Dendritic cell treated with granulocyte-macrophage colony-stimulating factor and Interleukin-4, amounts not matched to agents 40 ng/mL and 50 ng/mL, for 4 days (primary cell): ENCODE results near the gene NPFFR2.
"Not testable (repeated sequence)": the region's sequence is repeated elsewhere in the genome, so short reads cannot be mapped to it uniquely, and the experiment has no call there.

Source experiments
- H3K27ac Mint-ChIP-seq: one replicate; pipeline ENCODE4 v1.8.0; 2022; ENCODE audit warnings: mild to moderate bottlenecking, mixed read lengths
- H3K27me3 Mint-ChIP-seq: one replicate; pipeline ENCODE4 v1.8.0; 2022; ENCODE audit warnings: mild to moderate bottlenecking, mixed read lengths
- H3K36me3 Mint-ChIP-seq: one replicate; pipeline ENCODE4 v1.8.0; 2022; ENCODE audit warnings: low read depth, mixed read lengths
- H3K4me1 Mint-ChIP-seq: one replicate; pipeline ENCODE4 v1.8.0; 2022; ENCODE audit warnings: low read depth, mixed read lengths
- H3K4me3 Mint-ChIP-seq: one replicate; pipeline ENCODE4 v1.8.0; 2022; ENCODE audit warnings: mild to moderate bottlenecking, moderate library complexity, mixed read lengths
- H3K9me3 Mint-ChIP-seq: one replicate; pipeline ENCODE4 v1.8.0; 2022; ENCODE audit warnings: mixed read lengths
- intact Hi-C: fragments of 100-400 bp; cut with micrococcal nuclease; formaldehyde crosslinking; loops from one replicate; pipeline ENCODE4 v1.15.0; 2022

NPFFR2 gene

DNA sequence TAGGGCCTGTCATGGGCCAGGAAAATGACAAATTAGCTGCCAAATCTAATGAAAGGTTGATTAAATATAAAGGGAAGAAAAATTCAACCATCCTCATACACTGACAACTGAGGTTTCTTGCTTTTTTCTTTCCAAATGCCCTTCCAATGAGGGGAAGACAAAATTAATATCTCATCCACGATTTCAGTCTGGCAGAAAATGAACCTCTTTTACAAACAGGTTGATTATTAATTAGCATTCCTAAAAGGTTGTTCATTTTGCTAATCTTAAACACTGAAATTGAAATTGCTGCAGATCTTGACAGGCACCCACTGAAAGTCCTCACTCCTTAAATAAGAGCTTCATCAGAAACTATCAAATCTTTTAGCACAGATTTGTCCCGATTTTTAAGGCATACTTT is 45.5 kb downstream of the NPFFR2 start:
- no peak overlapping the region for H3K4me3 Mint-ChIP-seq
- H3K9me3 Mint-ChIP-seq: no peaks in the 10 kb centered on the region
- no peaks in the 10 kb centered on the region for H3K36me3 Mint-ChIP-seq
- no peaks in the 10 kb centered on the region for H3K4me1 Mint-ChIP-seq
- no peaks in the 10 kb centered on the region for H3K27me3 Mint-ChIP-seq
- intact Hi-C loops: no loop called here
- H3K27ac Mint-ChIP-seq: no peak overlapping the region

- Mint-ChIP-seq H3K36me3 (no peaks in the 10 kb centered on the region), H3K4me3 (no peak overlapping the region), H3K4me1 (no peaks in the 10 kb centered on the region), H3K27ac (no peak overlapping the region), H3K27me3 (no peaks in the 10 kb centered on the region), H3K9me3 (no peaks in the 10 kb centered on the region)
- intact Hi-C loops: no loop called here
Measured at GRCh38 chr4:72084587-72085011, 52.8 kb downstream of the NPFFR2 start.

DNA sequence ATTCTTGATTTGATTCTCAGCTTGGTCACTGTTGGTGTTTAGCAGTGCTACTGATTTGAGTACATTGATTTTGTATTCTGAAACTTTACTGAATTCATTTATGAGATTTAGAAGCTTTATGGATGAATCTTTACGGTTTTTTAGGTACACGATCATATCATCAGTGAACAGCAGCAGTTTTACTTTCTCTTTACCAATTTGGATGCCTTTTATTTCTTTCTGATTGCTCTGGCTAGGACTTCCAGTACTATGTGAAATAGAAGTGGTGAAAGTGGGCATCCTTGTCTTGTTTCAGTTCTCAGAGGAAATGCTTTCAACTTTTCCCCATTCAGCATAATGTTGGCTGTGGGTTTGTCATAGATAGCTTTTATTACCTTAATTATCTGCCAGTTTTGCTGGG is 58.8 kb downstream of the NPFFR2 start:
- H3K27ac Mint-ChIP-seq, H3K4me1 Mint-ChIP-seq, intact Hi-C loops, H3K4me3 Mint-ChIP-seq, H3K27me3 Mint-ChIP-seq, H3K36me3 Mint-ChIP-seq: not testable (repeated sequence)
- peaks cover 12% of the 10 kb centered on the region for H3K9me3 Mint-ChIP-seq

DNA sequence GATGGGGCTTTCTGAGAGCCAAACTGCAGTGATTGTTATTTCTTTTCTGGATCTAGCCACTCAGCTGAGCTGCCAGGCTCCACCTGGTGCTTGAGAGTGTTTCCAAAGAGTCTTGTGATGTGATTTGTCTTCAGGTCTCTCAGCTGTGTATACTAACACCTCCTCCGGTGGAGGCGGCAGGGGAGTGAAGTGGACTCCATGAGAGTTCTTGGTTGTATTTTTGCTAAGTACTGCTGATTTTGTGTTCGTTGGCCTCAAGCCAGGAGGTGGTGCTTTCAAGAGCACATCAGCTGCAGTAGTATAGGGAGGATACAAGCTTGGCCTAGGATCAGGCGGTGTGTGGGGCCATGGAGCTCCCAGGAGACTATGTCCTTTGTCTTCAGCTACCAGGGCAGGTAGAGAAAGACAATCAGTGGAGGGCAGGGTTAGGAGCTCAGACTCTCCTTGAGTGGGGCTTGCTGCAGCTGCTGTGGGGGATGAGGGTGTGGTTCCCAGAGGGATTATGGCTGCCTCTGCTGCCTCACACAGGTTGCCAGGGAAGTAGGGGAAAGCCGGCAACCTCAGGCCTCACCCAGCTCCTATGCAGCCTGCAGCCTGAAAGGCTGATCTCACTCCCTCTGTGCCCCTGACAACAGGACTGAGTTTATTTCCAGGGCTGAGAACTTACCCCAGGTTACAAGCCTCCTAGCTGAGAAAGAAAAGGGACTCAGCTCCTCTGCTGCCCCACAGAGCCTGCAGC is 62.4 kb downstream of the NPFFR2 start:
- intact Hi-C loops: no loop called here
- no peak overlapping the region for H3K27ac Mint-ChIP-seq

GRCh38 chr4:72107456-72107855 is 75.7 kb downstream of the NPFFR2 start:
- no peaks in the 10 kb centered on the region for H3K36me3 Mint-ChIP-seq
- intact Hi-C loops: no loop called here
- no peak overlapping the region for H3K27ac Mint-ChIP-seq
- no peaks in the 10 kb centered on the region for H3K4me1 Mint-ChIP-seq
- H3K27me3 Mint-ChIP-seq: no peaks in the 10 kb centered on the region
- peaks cover 10% of the 10 kb centered on the region for H3K9me3 Mint-ChIP-seq
- no peak overlapping the region for H3K4me3 Mint-ChIP-seq

More for the DNA sequence above, 62.4 kb downstream of the NPFFR2 start:
- no peaks in the 10 kb centered on the region for H3K4me1 Mint-ChIP-seq
- H3K4me3 Mint-ChIP-seq: no peak overlapping the region
- H3K36me3 Mint-ChIP-seq: no peaks in the 10 kb centered on the region
- H3K27me3 Mint-ChIP-seq: no peaks in the 10 kb centered on the region
- H3K9me3 Mint-ChIP-seq: peaks cover 12% of the 10 kb centered on the region

DNA sequence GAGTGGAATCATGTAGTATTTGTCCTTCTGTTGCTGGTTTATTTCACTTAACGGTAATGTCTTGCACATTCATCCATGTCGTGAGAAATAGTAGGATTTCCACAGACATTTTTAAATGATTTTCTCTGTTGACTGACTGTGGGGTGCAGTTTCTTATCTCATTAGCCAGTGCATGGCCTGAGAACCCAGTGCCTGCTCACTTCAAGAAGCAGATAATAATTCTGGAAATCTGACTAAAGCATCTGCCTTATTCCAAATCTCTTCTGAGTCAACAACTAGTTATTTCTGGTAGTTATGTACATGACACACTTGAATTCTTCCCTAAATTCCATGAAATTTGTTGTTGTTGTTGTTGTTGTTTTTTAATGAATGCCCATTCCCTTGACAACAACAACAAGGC is 77.6 kb downstream of the NPFFR2 start:
- Mint-ChIP-seq H3K36me3 (no peaks in the 10 kb centered on the region), H3K4me1 (no peaks in the 10 kb centered on the region), H3K9me3 (peaks cover 13% of the 10 kb centered on the region), H3K27me3 (no peaks in the 10 kb centered on the region), H3K27ac (no peak overlapping the region), H3K4me3 (no peak overlapping the region)
- intact Hi-C loops: no loop called here

DNA sequence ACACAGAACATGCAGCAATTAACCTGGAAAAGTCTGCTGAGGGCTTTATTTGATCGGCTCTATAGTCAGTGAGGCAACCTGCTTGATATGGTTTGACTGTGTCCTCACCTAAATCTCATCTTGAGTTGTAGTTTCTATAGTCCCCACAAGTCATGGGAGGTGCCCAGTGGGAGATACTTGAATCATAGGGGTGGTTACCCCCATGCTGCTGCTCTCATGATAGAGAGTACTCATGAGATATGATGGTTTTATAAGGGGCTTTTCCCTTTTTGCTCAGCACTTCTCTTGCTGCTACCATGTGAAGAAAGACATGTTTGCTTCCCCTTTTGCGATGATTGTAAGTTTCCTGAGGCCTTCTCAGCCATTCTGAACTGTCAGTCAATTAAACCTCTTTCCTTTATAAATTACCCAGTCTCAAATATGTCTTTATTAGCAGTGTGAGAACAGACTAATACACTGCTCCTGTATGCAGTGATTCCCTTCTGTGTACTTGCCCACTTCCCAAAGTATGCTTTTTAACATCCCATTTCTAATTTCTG is 78.2 kb downstream of the NPFFR2 start:
- H3K27me3 Mint-ChIP-seq: no peaks in the 10 kb centered on the region
- H3K4me3 Mint-ChIP-seq: no peak overlapping the region
- H3K27ac Mint-ChIP-seq: no peak overlapping the region
- no peaks in the 10 kb centered on the region for H3K36me3 Mint-ChIP-seq
- H3K9me3 Mint-ChIP-seq: peaks cover 13% of the 10 kb centered on the region
- H3K4me1 Mint-ChIP-seq: no peaks in the 10 kb centered on the region
- intact Hi-C loops: no loop called here

DNA sequence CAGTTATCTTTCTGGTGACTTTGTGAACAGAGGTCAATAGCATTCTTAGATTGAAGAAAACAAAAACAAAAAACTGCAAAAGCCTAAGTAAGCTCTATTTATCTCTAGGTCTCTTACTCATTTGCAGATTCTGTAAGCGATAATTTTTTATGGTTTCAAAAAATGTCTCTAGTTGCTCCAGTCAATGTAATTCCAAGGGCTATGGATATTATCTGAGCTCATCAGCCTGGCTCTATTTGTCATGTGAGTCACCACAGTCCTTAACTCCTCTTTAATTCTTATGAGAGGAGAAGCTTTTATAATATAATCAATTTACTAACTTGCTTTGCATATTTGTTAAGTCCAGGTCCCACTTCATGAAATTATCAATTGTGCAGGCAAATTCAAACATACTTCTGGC is 79.1 kb downstream of the NPFFR2 start:
- H3K27ac Mint-ChIP-seq: no peak overlapping the region
- no peaks in the 10 kb centered on the region for H3K27me3 Mint-ChIP-seq
- intact Hi-C loops: no loop called here
- H3K4me1 Mint-ChIP-seq: no peaks in the 10 kb centered on the region
- H3K36me3 Mint-ChIP-seq: no peaks in the 10 kb centered on the region
- no peak overlapping the region for H3K4me3 Mint-ChIP-seq
- peaks cover 13% of the 10 kb centered on the region for H3K9me3 Mint-ChIP-seq

DNA sequence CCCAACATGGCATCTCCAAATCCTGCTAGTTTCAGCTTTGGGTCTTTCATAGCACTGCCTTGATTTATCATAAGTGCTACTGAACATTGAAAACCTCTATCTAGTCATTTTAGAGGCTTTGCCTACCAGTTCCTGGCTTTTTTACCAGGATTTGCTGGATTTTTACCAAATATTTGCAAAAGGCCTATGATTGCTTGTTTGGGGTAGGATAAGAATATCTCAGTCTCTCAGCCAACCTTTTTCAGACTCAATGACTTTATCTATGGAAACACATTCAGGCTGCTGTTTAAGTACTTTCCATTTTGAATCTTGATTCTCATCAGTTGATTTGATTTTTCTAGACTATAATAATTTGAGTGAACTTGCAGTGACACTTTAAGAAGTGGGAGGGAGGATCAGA is 80.1 kb downstream of the NPFFR2 start:
- intact Hi-C loops: no loop called here
- Mint-ChIP-seq H3K36me3 (no peaks in the 10 kb centered on the region), H3K9me3 (peaks cover 13% of the 10 kb centered on the region), H3K4me3 (no peak overlapping the region), H3K4me1 (no peaks in the 10 kb centered on the region), H3K27me3 (no peaks in the 10 kb centered on the region), H3K27ac (no peak overlapping the region)

DNA sequence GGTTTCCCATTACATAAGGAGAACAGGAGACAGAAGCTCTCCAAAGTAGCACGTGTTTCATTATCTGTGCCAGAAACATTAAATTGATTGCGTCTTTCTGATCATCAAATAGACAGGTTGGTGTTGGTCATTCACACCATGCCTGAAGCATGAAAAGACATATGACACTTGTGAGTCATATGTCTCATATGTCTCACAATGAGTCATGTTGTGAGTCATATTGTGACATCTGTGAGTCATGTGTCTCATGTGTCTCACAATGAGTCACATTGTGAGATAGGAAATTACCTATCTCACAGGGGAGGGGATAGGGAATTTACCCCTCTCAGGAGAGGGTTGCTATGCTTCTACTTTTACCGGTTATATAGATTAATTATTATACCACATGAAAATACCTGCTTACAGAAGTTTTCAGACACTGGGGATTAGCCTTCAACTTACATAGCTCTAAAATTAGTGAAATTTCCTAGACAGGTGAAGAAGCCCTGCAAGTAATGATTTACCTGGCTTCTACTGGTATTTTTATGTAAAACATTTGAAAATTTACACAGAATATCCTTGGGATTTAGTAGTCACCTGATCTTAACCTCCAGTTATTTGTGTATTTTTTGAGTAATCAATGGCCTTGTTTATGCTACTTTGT is 80.8 kb downstream of the NPFFR2 start:
- Mint-ChIP-seq H3K4me3 (no peak overlapping the region), H3K9me3 (peaks cover 16% of the 10 kb centered on the region), H3K27me3 (no peaks in the 10 kb centered on the region), H3K4me1 (no peaks in the 10 kb centered on the region), H3K36me3 (no peaks in the 10 kb centered on the region), H3K27ac (no peak overlapping the region)
- intact Hi-C loops: no loop called here

GRCh38 chr4:72118017-72118416 is 86.2 kb downstream of the NPFFR2 start:
- no peaks in the 10 kb centered on the region for H3K4me1 Mint-ChIP-seq

GRCh38 chr4:72119946-72120345 is 88.1 kb downstream of the NPFFR2 start:
- no peak overlapping the region for H3K27ac Mint-ChIP-seq
- H3K27me3 Mint-ChIP-seq: no peaks in the 10 kb centered on the region
- H3K36me3 Mint-ChIP-seq: no peaks in the 10 kb centered on the region
- no peak overlapping the region for H3K4me3 Mint-ChIP-seq
- intact Hi-C loops: no loop called here
- H3K9me3 Mint-ChIP-seq: peaks cover 27% of the 10 kb centered on the region
- H3K4me1 Mint-ChIP-seq: no peaks in the 10 kb centered on the region

More at GRCh38 chr4:72118017-72118416, 86.2 kb downstream of the NPFFR2 start:
- H3K36me3 Mint-ChIP-seq: no peaks in the 10 kb centered on the region
- intact Hi-C loops: no loop called here
- H3K27ac Mint-ChIP-seq: no peak overlapping the region
- H3K9me3 Mint-ChIP-seq: peaks cover 25% of the 10 kb centered on the region
- no peaks in the 10 kb centered on the region for H3K27me3 Mint-ChIP-seq
- no peak overlapping the region for H3K4me3 Mint-ChIP-seq

DNA sequence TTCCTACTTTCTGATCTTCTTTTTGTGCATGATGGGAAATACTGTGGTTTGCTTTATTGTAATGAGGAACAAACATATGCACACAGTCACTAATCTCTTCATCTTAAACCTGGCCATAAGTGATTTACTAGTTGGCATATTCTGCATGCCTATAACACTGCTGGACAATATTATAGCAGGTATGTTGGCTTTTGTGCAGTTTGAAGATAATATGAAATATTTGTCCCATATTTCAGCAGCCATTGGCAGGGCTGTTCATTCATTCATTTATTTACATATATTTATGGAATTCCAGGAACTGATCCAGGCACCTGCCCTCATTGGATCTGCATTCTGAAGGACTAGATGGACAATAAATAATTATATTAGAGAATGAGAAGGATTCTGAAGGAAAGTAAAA is 96.9 kb downstream of the NPFFR2 start:
- Mint-ChIP-seq H3K4me3 (no peak overlapping the region), H3K9me3 (no peaks in the 10 kb centered on the region), H3K36me3 (no peaks in the 10 kb centered on the region), H3K27me3 (no peaks in the 10 kb centered on the region), H3K4me1 (no peaks in the 10 kb centered on the region), H3K27ac (no peak overlapping the region)
- intact Hi-C loops: no loop called here

- Mint-ChIP-seq H3K27me3 (no peaks in the 10 kb centered on the region), H3K36me3 (no peaks in the 10 kb centered on the region), H3K4me3 (no peak overlapping the region), H3K27ac (no peak overlapping the region), H3K4me1 (no peaks in the 10 kb centered on the region), H3K9me3 (peaks cover 12% of the 10 kb centered on the region)
- intact Hi-C loops: no loop called here
Measured at GRCh38 chr4:72136429-72136828, 104.6 kb downstream of the NPFFR2 start.
